Esophagus (tissue), 2 donors: ENCODE results near the gene SH3BP4. TPM values are rescaled to one million over a fixed set of nuclear protein-coding genes. Genes with fewer than 3 reads are reported as not detected.

ENCODE experiments used
- H3K27ac ChIP-seq, 2 donors: one replicate each; pipeline ENCODE4 v1.5.1; 2013; ENCODE audit warnings: low read depth in 2 of 2, mild to moderate bottlenecking in 2 of 2, inconsistent platforms in 1 of 2, low read length in 1 of 2, moderate library complexity in 1 of 2
- H3K27me3 ChIP-seq, 2 donors: one replicate each; pipeline ENCODE4 v1.6.1; 2013; ENCODE audit warnings: low read length in 2 of 2, control low read depth in 1 of 2, mild to moderate bottlenecking in 1 of 2; ENCODE audit not compliant: insufficient read depth in 2 of 2, control insufficient read depth in 1 of 2
- H3K36me3 ChIP-seq, 2 donors: one replicate each; pipeline ENCODE4 v1.6.1; 2013; ENCODE audit warnings: low read length in 1 of 2; ENCODE audit not compliant: control insufficient read depth in 2 of 2, insufficient read depth in 2 of 2
- H3K4me1 ChIP-seq, 2 donors: one replicate each; pipeline ENCODE4 v1.6.1; 2013; ENCODE audit warnings: low read length in 1 of 2; ENCODE audit not compliant: control insufficient read depth in 2 of 2, insufficient read depth in 2 of 2
- H3K4me3 ChIP-seq, 2 donors: one replicate each; pipeline ENCODE4 v1.5.1; 2013; ENCODE audit warnings: low read length in 2 of 2, mild to moderate bottlenecking in 2 of 2, low read depth in 1 of 2, moderate library complexity in 1 of 2
- H3K9me3 ChIP-seq, 2 donors: one replicate each; pipeline ENCODE4 v1.6.1; 2013; ENCODE audit warnings: mild to moderate bottlenecking in 2 of 2, low read depth in 1 of 2, low read length in 1 of 2, moderate library complexity in 1 of 2; ENCODE audit not compliant: control insufficient read depth in 2 of 2, insufficient read depth in 1 of 2
- WGBS, 2 donors: extraction: QIAGEN DNeasy Blood & Tissue Kit; methylation state at CpG; one replicate each; pipeline ENCODE4 v1.1.7; 2013; 5-methylcytosine and 5-hydroxymethylcytosine counted together
- polyA plus RNA-seq, 2 donors: library from polyadenylated mRNA; stranded (reverse); fragments of 200-250 nt; gene quantifications; one replicate each; pipeline ENCODE4 v1.2.3, GENCODE V29; 2013
- donor health status: healthy with polysubstance abuse.
- donor health status: Bipolar disorder and iron deficiency.

SH3BP4 gene
- polyA plus RNA-seq, 2 donors: 4.4 to 5.5 TPM

DNA sequence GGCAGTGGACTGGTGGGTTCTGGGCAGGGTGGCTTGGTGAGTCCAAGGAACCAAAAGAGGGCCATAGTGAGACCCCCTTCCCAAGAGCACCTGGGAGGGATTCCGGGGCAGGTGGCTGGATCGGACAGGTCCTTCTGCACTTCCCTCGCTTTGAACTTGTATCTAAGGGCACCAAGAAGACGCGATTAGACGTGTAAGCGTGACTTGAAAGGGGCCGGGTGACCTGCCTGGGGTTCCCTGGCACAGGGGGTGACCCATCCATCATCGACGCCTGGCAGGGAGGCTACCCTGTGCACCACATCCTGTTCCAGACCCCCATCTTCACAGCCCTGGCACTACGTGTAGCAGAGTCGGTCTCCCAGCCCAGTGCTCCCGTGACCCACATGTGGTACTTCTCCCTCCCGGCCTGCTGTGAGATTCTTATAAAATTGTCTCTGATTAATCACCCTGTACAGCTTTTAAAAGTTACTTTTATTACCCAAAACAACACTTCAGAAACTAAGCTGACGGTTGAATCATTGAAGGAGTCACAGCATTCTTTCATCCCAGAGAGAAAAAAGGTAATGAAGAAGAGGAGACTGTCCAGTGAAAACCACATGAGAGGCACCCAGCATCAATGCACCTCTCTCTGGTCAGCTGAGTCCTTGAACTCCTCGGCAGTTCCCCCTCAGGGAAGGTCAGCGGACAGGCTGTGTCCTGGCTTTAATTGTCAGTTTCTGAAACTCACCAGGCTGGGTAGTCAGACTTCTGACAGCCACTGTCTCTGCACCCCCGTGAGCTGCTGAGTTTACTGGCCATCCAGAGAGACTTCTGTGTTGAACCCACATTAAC is 13.0 kb downstream of the SH3BP4 start:
- Histone ChIP-seq H3K4me1 (peaks cover 5 to 17% of the 10 kb centered on the region in 2 donors), H3K27me3 (no peaks in the 10 kb centered on the region), H3K27ac (no peak overlapping the region), H3K4me3 (no peak overlapping the region), H3K9me3 (no peaks in the 10 kb centered on the region), H3K36me3 (no peaks in the 10 kb centered on the region)
- 73 to 78% methylated on average over 18 of the region's 18 CpGs for WGBS, 2 donors

DNA sequence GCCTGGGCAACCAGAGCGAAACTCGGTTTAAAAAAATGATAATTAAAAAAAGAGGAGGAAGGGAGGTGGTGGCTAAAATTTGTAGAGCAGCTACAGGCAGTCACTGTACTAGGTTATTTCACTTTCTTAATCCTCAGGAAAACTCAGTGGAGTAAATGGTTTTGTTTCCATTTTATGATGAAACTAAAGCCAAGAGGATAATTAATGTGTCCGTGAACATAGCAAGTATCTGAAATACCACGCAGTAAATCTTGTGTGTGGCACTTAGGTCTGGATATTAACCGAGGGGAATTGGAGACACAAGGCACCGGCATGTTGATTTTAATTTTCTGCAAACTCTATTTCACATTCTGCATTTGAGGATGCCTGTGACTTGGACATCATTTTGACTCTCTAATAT is 14.5 kb downstream of the SH3BP4 start:
- Histone ChIP-seq H3K9me3 (no peaks in the 10 kb centered on the region), H3K4me3 (no peak overlapping the region), H3K27me3 (no peaks in the 10 kb centered on the region), H3K4me1 (peaks cover 5 to 20% of the 10 kb centered on the region in 2 donors), H3K27ac (no peak overlapping the region), H3K36me3 (no peaks in the 10 kb centered on the region)
- WGBS, 2 donors: 74 to 90% methylated on average over 6 of the region's 6 CpGs

DNA sequence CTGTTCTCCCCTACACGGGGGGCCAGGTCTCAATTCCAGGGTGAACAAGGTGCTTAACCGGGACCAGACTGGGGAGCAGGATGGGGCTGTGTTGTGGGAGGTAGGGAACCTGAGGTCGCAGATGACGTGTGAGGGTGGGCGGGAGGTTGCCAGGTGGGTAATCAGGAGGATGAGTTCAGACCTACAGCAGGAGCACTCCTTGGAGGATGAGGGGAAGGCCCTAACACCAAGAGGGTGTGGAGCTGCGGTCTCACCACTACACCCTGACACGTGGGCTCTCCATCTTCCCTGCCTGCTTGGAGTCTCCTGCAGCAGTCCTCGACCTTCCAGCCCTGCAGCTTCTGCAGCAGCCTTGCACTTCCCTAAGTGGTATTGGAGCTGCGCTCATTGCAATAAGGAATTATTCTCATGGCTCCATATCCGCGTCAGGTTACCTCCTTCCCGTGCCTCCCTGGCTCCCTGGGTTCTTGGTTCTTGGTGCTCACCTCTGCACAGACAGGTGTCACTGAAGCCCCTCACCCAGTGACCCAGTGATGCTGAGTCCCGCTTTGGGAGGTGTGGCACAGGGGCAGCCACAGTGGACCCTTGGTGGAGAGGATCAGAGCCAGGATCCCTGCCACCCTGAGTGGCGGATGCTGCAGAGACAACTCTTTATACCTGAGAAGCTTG is 15.5 kb downstream of the SH3BP4 start:
- no peak overlapping the region for H3K27ac ChIP-seq
- H3K36me3 ChIP-seq: no peaks in the 10 kb centered on the region
- H3K4me1 ChIP-seq: peaks cover 5 to 20% of the 10 kb centered on the region in 2 donors
- no peaks in the 10 kb centered on the region for H3K27me3 ChIP-seq
- WGBS, 2 donors: 86 to 92% methylated on average over 14 of the region's 14 CpGs
- H3K9me3 ChIP-seq: no peaks in the 10 kb centered on the region
- no peak overlapping the region for H3K4me3 ChIP-seq

DNA sequence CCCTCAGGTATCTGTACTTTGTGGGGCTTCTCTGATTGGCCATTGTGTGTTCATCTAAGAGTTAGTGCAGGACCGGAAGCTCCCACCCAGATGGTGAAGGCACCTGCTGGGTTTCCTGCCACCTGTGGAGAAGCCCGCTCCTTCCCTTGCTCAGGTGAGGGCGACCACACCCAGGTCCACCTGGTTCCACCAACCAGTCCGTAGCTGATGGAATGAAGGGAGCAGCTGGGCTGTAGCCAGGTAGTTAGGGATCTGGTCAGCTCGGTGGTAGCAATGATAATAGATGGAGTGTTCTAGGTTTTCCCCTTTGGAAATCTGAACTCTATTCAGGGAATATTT is 16.0 kb downstream of the SH3BP4 start:
- Histone ChIP-seq H3K4me1 (peaks cover 5 to 20% of the 10 kb centered on the region in 2 donors), H3K27me3 (no peaks in the 10 kb centered on the region), H3K9me3 (no peaks in the 10 kb centered on the region), H3K4me3 (no peak overlapping the region), H3K36me3 (no peaks in the 10 kb centered on the region), H3K27ac (no peak overlapping the region)
- WGBS, 2 donors: 67 to 87% methylated on average over 5 of the region's 5 CpGs

DNA sequence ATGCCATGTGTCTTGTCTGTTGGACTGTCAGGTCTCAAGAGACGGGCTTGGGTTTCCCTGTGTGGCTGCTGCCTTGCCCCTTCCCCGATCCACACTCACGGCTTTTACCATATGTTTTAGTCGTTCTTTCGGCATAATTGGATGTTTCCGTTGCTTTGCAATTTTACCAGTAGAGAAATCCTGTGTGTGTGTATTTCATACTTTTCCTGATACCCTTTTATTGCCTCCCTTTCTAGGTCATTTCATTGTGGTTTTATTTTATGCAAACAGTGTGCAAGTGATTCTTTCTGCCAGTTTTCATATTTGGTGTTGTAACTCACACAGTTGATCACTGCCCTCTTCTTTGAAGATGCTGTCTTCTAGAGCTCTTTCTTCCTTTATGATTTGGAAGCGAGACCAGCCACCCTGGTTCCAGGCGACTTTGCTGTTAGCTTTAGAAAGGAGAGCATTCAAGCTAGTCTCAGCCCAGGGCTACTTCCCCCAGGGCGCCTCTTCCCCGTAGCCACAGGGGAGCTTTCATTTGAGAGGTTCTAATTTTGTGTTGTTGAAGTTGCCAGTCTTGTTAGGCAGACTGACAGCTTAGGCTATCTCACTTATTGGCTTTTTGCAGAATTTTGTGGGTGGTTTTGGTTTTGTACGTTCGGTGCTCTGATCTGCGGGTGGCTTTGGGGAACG is 17.0 kb downstream of the SH3BP4 start:
- H3K9me3 ChIP-seq: no peaks in the 10 kb centered on the region
- peaks cover 6 to 15% of the 10 kb centered on the region in 2 donors for H3K4me1 ChIP-seq
- H3K27me3 ChIP-seq: no peaks in the 10 kb centered on the region
- H3K36me3 ChIP-seq: no peaks in the 10 kb centered on the region
- H3K4me3 ChIP-seq: no peak overlapping the region
- H3K27ac ChIP-seq: no peak overlapping the region
- WGBS, 2 donors: 69 to 80% methylated on average over 14 of the region's 14 CpGs

DNA sequence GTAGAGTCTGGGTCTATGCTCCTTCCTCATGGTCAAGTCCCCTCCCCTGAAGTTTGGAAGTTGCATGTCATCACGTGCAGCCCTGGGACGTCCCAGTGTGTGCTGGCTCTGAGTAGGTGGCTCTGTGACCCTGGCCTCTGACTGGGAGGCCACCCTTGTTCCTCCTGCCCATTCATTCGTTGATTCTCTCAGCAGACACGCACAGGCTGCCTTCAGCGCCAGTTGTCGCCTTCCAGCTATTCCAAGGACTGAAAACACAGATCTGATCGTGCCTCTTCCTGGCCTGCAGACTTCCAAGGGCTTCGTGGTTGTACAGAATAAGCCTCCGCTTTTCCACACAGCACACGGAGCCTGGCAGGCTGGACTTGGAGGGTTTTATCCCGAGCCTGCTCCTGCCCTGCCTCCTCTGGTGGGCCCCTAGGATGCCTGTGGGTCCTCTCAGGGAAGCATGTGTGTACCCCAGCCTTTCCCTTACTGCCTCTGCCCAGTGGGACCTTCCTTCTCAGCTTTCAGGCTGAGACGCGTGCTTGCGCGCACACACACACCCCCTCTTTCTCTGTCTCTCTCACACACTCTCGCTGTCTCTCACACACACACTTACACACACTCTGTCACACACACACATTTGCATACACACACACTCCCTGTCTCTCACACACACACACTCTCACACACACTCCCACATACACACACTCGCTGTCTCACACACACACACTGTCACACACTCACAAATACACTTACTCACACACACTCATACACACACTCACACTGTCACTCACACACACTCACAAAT is 17.7 kb downstream of the SH3BP4 start:
- Histone ChIP-seq H3K9me3 (no peaks in the 10 kb centered on the region), H3K4me3 (no peak overlapping the region), H3K27ac (peak overlapping the region in 1 of 2 donors; percentile 35), H3K36me3 (no peaks in the 10 kb centered on the region), H3K4me1 (peaks cover 6 to 11% of the 10 kb centered on the region in 2 donors), H3K27me3 (no peaks in the 10 kb centered on the region)
- 71 to 72% methylated on average over 17 of the region's 17 CpGs for WGBS, 2 donors

DNA sequence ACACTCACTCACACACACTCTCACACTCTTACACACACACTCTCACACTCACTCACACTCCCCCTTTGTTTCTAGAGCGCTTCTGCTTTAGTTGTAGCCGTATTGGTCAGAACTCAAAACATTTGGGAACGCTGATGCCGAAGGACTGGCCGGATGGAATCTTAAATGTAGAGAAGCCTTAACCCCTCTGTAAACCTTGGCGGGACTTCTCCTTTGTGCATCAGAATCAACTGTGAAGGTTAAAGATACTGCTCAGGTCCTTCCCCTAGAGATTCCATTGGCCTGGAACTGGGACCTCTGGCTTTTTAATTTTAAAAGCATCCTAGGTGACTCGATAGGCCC is 18.3 kb downstream of the SH3BP4 start:
- Histone ChIP-seq H3K36me3 (no peaks in the 10 kb centered on the region), H3K27me3 (no peaks in the 10 kb centered on the region), H3K9me3 (no peaks in the 10 kb centered on the region), H3K4me3 (no peak overlapping the region), H3K4me1 (peaks cover 6 to 9% of the 10 kb centered on the region in 2 donors), H3K27ac (peak overlapping the region; percentile 17 to 35)
- WGBS, 2 donors: 47 to 56% methylated on average over 7 of the region's 7 CpGs

DNA sequence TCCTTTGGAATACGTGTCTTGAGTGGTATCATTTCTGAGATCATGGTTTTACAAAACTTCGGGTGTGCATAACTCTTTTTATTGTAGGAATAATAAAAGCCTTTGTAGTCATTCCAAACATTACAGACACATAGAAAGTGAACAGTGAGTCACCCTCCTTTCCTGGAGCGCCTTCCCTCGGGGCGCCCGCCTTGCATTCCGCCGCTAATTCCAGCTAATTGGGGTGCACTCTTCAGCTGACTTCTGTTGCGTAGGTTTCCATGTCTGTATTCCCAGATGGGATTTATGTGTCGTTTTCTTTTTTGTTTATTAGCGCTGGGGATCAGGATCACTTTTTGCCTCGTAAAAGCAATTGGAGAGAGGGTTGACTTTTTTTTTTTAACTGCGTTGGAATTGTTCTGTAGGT is 18.7 kb downstream of the SH3BP4 start:
- no peaks in the 10 kb centered on the region for H3K36me3 ChIP-seq
- H3K27ac ChIP-seq: peak overlapping the region in 1 of 2 donors; percentile 17
- no peaks in the 10 kb centered on the region for H3K27me3 ChIP-seq
- no peaks in the 10 kb centered on the region for H3K9me3 ChIP-seq
- H3K4me3 ChIP-seq: no peak overlapping the region
- H3K4me1 ChIP-seq: peaks cover 6 to 9% of the 10 kb centered on the region in 2 donors
- 47 to 54% methylated on average over 13 of the region's 13 CpGs for WGBS, 2 donors

DNA sequence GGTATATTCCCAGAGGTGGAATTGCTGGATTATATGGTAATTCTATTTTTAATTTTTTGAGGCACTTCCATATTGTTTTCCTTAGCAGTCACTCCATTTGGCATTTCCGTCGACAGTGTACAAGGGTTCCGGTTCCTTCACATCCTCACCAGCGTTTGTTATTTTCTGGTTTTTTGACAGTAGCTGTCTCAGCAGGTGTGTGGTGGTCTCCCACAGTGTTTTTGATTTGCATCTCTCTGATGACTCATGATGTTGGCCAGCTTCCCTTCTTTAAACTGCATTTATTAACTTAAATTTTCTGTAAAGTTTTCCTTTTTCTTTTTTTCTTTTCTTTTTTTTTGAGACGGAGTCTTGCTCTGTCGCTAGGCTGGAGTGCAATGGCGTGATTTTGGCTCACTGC is 19.7 kb downstream of the SH3BP4 start:
- H3K27ac ChIP-seq: no peak overlapping the region
- no peaks in the 10 kb centered on the region for H3K27me3 ChIP-seq
- H3K4me1 ChIP-seq: peaks cover 6 to 9% of the 10 kb centered on the region in 2 donors
- no peaks in the 10 kb centered on the region for H3K9me3 ChIP-seq
- H3K36me3 ChIP-seq: no peaks in the 10 kb centered on the region
- WGBS, 2 donors: 71 to 89% methylated on average over 7 of the region's 7 CpGs
- no peak overlapping the region for H3K4me3 ChIP-seq
